ENCODE results near the gene ARID3A.

The ARID3A gene

DNA sequence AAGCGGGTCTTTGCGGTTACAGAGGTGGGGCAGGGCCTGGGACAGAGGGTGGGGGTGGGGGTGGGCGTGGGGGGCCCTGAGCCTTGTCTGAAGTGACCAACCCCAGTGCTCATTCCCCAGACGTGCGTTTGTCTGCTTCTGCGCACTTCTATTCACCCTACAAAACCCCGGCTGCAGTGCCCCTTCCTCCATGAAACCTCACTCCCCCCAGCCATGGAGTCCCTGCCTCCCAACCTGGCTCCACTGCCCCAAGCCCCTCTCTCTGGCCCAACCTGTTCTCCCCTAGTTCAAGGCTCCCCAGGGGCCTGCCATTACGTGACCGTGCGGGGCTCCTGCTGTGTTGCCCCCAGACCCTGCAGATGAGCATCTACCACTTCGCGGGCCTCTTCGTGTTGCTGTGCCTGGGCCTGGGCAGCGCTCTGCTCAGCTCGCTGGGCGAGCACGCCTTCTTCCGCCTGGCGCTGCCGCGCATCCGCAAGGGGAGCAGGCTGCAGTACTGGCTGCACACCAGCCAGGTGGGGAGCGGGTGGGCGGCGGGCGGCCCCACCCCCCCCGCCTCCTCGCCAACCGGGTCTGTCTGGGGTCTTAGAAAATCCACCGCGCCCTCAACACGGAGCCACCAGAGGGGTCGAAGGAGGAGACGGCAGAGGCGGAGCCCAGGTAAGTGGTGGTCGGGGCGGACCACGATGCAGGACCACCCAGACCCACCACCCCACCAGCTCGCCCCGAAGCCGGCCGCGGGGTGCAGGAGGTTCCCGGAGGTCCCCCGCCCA, 82.6 kb downstream of the ARID3A start:
- Histone ChIP-seq H3K9me3 (replicated peaks; ENCODE audit: insufficient read depth, low read length) (no peaks in the 10 kb centered on the region), H3K79me2 (ENCODE audit: low read length) (peaks cover 15% of the 10 kb centered on the region), H3K9ac (ENCODE audit: low read length) (no peak overlapping the region), H3K36me3 (replicated peaks; ENCODE audit: insufficient read depth, low read length) (peaks cover 19% of the 10 kb centered on the region), H3K4me2 (ENCODE audit: low read depth, low read length) (no peak overlapping the region), H3K4me3 (ENCODE audit: low read length) (no peak overlapping the region), H3K27me3 (replicated peaks; ENCODE audit: insufficient read depth, low read length) (peaks cover 8% of the 10 kb centered on the region), H3F3A (ENCODE audit: insufficient read depth, low read length) (no peaks in the 10 kb centered on the region), H2AFZ (ENCODE audit: low read length) (no peak overlapping the region), H3K9me2 (replicated peaks; ENCODE audit: insufficient read depth, low read length) (no peaks in the 10 kb centered on the region), H3K27ac (ENCODE audit: low read length) (no peak overlapping the region), H4K20me1 (ENCODE audit: insufficient read depth, low read length) (no peaks in the 10 kb centered on the region), H3K4me1 (ENCODE audit: low read length) (no peaks in the 10 kb centered on the region)
- no peak for DNase-seq
- TF ChIP-seq EZH2phosphoT487 (IDR thresholded peaks at IDR 0.05; ENCODE audit: low read length) (no peak), CTCF (IDR thresholded peaks at IDR 0.05; ENCODE audit: low read length) (no peak), EZH2 (optimal IDR thresholded peaks at IDR 0.05; ENCODE audit: low read depth, low read length) (no peak)

DNA sequence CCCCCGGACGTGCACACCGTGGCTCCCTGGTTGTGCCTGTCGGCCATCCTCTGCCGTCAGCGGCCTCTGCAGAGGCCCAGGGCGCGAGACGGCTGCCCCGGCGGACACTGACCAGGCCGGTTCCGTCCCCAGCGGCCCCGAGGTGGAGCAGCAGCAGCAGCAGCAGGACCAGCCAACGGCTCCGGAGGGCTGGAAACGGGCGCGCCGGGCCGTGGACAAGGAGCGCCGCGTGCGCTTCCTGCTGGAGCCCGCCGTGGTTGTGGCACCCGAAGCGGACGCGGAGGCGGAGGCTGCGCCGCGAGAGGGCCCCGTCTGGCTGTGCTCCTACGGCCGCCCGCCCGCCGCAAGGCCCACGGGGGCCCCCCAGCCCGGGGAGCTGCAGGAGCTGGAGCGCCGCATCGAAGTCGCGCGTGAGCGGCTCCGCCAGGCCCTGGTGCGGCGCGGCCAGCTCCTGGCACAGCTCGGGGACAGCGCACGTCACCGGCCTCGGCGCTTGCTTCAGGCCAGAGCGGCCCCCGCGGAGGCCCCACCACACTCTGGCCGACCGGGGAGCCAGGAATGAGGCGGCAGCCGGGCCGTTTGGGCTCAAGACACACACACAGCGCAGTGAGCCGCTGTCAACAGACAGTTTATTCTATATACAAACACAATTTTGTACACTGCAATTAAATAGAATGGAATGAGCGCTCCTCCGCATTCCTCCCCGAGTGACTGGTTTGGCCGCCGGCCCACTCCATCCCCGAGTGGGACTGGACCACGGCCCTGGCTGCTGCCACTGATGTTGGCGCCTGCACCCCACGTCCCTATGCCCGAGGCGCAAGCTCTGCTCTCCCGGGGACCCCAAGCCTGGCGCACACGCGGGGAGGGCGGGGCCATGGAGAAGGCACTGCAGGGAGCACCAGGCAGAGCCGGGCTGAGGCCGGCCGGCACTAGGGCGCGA, 83.5 kb downstream of the ARID3A start:
- H3F3A ChIP-seq (ENCODE audit: insufficient read depth, low read length): no peaks in the 10 kb centered on the region
- H2AFZ ChIP-seq (ENCODE audit: low read length): no peak overlapping the region
- no peaks in the 10 kb centered on the region for H3K9me2 ChIP-seq (replicated peaks; ENCODE audit: insufficient read depth, low read length)
- H3K27me3 ChIP-seq (replicated peaks; ENCODE audit: insufficient read depth, low read length): no peaks in the 10 kb centered on the region
- no peak overlapping the region for H3K4me2 ChIP-seq (ENCODE audit: low read depth, low read length)
- H3K4me3 ChIP-seq (ENCODE audit: low read length): no peak overlapping the region
- no peaks in the 10 kb centered on the region for H4K20me1 ChIP-seq (ENCODE audit: insufficient read depth, low read length)
- peaks cover 24% of the 10 kb centered on the region for H3K79me2 ChIP-seq (ENCODE audit: low read length)
- no peaks in the 10 kb centered on the region for H3K9me3 ChIP-seq (replicated peaks; ENCODE audit: insufficient read depth, low read length)
- peaks cover 19% of the 10 kb centered on the region for H3K36me3 ChIP-seq (replicated peaks; ENCODE audit: insufficient read depth, low read length)
- no peak for DNase-seq
- H3K27ac ChIP-seq (ENCODE audit: low read length): no peak overlapping the region
- H3K4me1 ChIP-seq (ENCODE audit: low read length): no peaks in the 10 kb centered on the region
- no peak overlapping the region for H3K9ac ChIP-seq (ENCODE audit: low read length)
- TF ChIP-seq EZH2 (optimal IDR thresholded peaks at IDR 0.05; ENCODE audit: low read depth, low read length): no peak
- TF ChIP-seq EZH2phosphoT487 (IDR thresholded peaks at IDR 0.05; ENCODE audit: low read length): no peak
- TF ChIP-seq CTCF (IDR thresholded peaks at IDR 0.05; ENCODE audit: low read length): no peak

GRCh38 chr19:1009981-1010538, 84.2 kb downstream of the ARID3A start:
- Histone ChIP-seq H4K20me1 (ENCODE audit: insufficient read depth, low read length) (no peaks in the 10 kb centered on the region), H3K9me2 (replicated peaks; ENCODE audit: insufficient read depth, low read length) (no peaks in the 10 kb centered on the region), H3K9ac (ENCODE audit: low read length) (no peak overlapping the region), H3K4me1 (ENCODE audit: low read length) (0 out of 2 replicates have a peak, but pooled peaks cover under 1% of the 10 kb centered on the region), H3F3A (ENCODE audit: insufficient read depth, low read length) (no peaks in the 10 kb centered on the region), H2AFZ (ENCODE audit: low read length) (no peak overlapping the region), H3K27ac (ENCODE audit: low read length) (no peak overlapping the region), H3K27me3 (replicated peaks; ENCODE audit: insufficient read depth, low read length) (no peaks in the 10 kb centered on the region), H3K36me3 (replicated peaks; ENCODE audit: insufficient read depth, low read length) (peaks cover 19% of the 10 kb centered on the region), H3K4me2 (ENCODE audit: low read depth, low read length) (no peak overlapping the region), H3K9me3 (replicated peaks; ENCODE audit: insufficient read depth, low read length) (no peaks in the 10 kb centered on the region), H3K4me3 (ENCODE audit: low read length) (no peak overlapping the region), H3K79me2 (ENCODE audit: low read length) (peaks cover 31% of the 10 kb centered on the region)
- no peak for TF ChIP-seq CTCF (IDR thresholded peaks at IDR 0.05; ENCODE audit: low read length)
- no peak for TF ChIP-seq EZH2 (optimal IDR thresholded peaks at IDR 0.05; ENCODE audit: low read depth, low read length)
- TF ChIP-seq EZH2phosphoT487 (IDR thresholded peaks at IDR 0.05; ENCODE audit: low read length): no peak
- DNase-seq: no peak

All from MM.1S (cell line).